Measurements from ENCODE around the gene PTPN4. TPM values are rescaled to one million over a fixed set of nuclear protein-coding genes. Genes with fewer than 3 reads are reported as not detected.

PTPN4 gene
- total and polyA plus RNA-seq, 2 of the 13 experiments (the other 11 are each of a cell fraction or from before 2014, with no cell fraction given) = 20.3 to 34.6 TPM

- TF ChIP-seq STAT6 (CRISPR knock-in tag; IDR thresholded peaks at IDR 0.05; ENCODE audit: borderline replicate concordance) (peak; percentile 41; the same call in 1 of the 2 replicates), SMC3 (IDR thresholded peaks at IDR 0.05; ENCODE audit: low read length) (no peak), ZNF205 (CRISPR knock-in tag; IDR thresholded peaks at IDR 0.05) (no peak; the same call in none of the 2 replicates), ZNF605 (CRISPR knock-in tag; IDR thresholded peaks at IDR 0.05) (peak; percentile 93), MTF2 (CRISPR knock-in tag; IDR thresholded peaks at IDR 0.05; ENCODE audit: borderline replicate concordance) (peak; percentile 95), ZUFSP (CRISPR knock-in tag; IDR thresholded peaks at IDR 0.05; ENCODE audit: borderline replicate concordance) (no peak), MED8 (CRISPR knock-in tag; IDR thresholded peaks at IDR 0.05; ENCODE audit: insufficient replicate concordance) (peak; percentile 20), ZNF558 (CRISPR knock-in tag; IDR thresholded peaks at IDR 0.05; ENCODE audit: borderline replicate concordance) (peak; percentile 77; the same call in 1 of the 2 replicates), ELF3 (CRISPR knock-in tag; IDR thresholded peaks at IDR 0.05) (peak; percentile 94), HOXA5 (CRISPR knock-in tag; IDR thresholded peaks at IDR 0.05) (peak; percentile 86), ZNF670 (CRISPR knock-in tag; IDR thresholded peaks at IDR 0.05; ENCODE audit: borderline replicate concordance) (peak; percentile 88), ZNF788 (CRISPR knock-in tag; IDR thresholded peaks at IDR 0.05; ENCODE audit: borderline replicate concordance) (peak; percentile 96), RBM22 (optimal IDR thresholded peaks at IDR 0.05; ENCODE audit: low read length) (no peak), RNF219 (CRISPR knock-in tag; IDR thresholded peaks at IDR 0.05) (peak; percentile 14; the same call in 1 of the 2 replicates), CREB1 (IDR thresholded peaks at IDR 0.05) (peak; percentile 59; the same call in 1 of the 2 replicates), CREB1 (CRISPR knock-in tag; IDR thresholded peaks at IDR 0.05) (peak; percentile 85), YEATS4 (CRISPR knock-in tag; IDR thresholded peaks at IDR 0.05; ENCODE audit: borderline replicate concordance) (peak; percentile 83; the same call in 1 of the 2 replicates), ZNF780A (CRISPR knock-in tag; IDR thresholded peaks at IDR 0.05) (peak; percentile 86), ZNF639 (CRISPR knock-in tag; conservative IDR thresholded peaks at IDR 0.05) (peak; percentile 91), ZNF816 (CRISPR knock-in tag; IDR thresholded peaks at IDR 0.05; ENCODE audit: borderline replicate concordance) (peak; percentile 95; the same call in 1 of the 2 replicates), ZNF543 (CRISPR knock-in tag; IDR thresholded peaks at IDR 0.05) (peak; percentile 75; the same call in 1 of the 2 replicates), GATA4 (IDR thresholded peaks at IDR 0.05; ENCODE audit: borderline replicate concordance, low read depth) (no peak; the same call in 1 of the 2 replicates)
Observed at GRCh38 chr2:119759451-119760236, at the start of gene PTPN4 (continued).

Measured in HepG2 (cell line).